Measurements from ENCODE around the gene PTCD2. TPM values are rescaled to one million over a fixed set of nuclear protein-coding genes. Genes with fewer than 3 reads are reported as not detected.

Gene PTCD2
- total RNA-seq, 4 donors from 2014 or later: 0.59 to 14.0 (median 5.5) TPM

DNA sequence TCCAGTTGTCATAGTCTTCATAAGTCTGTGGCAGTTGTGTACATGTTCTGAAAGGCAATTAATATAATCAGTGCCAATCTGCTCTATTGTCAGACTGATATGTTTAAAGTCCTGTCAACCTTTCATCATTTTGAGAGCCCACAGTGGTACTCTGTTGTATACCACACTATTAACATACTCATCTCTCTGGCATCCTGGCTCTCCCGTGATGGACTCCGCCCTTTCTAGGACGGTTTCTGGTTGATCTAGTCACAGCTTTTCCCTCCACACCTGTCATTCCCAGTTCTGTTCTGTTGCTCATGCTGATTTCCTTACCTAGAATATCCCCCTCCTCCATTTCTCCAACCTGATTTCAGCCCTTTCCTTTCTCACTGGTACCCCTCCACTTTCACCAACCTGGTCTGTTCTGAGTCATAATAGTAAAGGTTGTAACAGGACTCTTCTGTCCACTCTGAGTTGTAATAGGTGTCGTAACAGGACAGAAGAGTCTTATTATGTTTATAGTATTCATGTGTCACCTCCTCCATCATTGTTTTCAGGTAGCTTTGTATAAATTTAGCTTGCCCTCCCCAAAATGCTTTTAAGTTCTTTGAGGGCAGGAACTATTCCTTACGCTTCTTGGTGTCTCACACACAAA lies 4.1 kb downstream of the PTCD2 start:
- H3K27ac ChIP-seq: no peak overlapping the region
- no peaks in the 10 kb centered on the region for H3K4me1 ChIP-seq
- H3K27me3 ChIP-seq: no peaks in the 10 kb centered on the region
- H3K9me3 ChIP-seq: no peaks in the 10 kb centered on the region
- no peak for DNase-seq
- intact Hi-C loops (cut with DNase I; ENCODE audit: low total_unique reads): no loop called here
- H3K36me3 ChIP-seq: no peaks in the 10 kb centered on the region
- no peak overlapping the region for H3K4me3 ChIP-seq
- TF ChIP-seq, protein P1, sequence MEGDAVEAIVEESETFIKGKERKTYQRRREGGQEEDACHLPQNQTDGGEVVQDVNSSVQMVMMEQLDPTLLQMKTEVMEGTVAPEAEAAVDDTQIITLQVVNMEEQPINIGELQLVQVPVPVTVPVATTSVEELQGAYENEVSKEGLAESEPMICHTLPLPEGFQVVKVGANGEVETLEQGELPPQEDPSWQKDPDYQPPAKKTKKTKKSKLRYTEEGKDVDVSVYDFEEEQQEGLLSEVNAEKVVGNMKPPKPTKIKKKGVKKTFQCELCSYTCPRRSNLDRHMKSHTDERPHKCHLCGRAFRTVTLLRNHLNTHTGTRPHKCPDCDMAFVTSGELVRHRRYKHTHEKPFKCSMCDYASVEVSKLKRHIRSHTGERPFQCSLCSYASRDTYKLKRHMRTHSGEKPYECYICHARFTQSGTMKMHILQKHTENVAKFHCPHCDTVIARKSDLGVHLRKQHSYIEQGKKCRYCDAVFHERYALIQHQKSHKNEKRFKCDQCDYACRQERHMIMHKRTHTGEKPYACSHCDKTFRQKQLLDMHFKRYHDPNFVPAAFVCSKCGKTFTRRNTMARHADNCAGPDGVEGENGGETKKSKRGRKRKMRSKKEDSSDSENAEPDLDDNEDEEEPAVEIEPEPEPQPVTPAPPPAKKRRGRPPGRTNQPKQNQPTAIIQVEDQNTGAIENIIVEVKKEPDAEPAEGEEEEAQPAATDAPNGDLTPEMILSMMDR (IDR thresholded peaks at IDR 0.05): no peak
- no peak for TF ChIP-seq POLR2A (IDR thresholded peaks at IDR 0.05)

DNA sequence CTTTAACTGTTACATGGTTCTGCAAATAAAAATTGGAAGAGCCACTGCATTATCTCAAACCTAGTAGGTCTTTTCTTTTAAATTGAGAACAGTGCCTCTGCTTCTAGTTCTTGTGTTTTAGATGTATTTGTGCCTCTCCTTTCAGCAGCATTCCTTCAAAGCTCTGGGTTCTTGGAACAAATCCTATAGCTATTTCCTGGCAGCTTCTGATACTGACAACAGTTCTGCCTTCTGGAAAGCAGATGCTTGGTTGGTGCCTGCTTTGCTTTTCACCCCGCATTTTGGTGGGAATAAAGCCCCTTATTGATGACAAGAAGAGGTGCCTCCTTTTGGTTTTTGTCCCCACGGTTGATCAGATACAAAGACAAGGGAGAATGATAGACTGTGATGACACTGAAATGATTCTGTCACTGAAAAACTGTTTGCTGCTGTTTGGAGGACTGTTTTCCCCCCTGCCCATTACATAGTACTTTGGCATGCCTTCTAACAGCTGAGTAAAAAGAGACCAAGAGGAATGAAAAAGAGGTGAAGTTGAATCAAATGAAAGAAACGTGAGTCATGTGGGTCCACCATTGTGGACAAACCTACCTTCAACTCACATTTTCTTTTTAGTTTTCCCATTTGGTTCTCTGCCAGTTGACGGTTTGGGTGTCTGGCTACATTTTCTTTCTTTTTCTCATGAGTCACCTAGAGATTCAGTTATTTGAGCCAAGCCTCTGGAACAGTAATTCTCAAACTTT lies 5.6 kb downstream of the PTCD2 start:
- no peaks in the 10 kb centered on the region for H3K4me1 ChIP-seq
- no peak overlapping the region for H3K4me3 ChIP-seq
- H3K27me3 ChIP-seq: no peaks in the 10 kb centered on the region
- no peaks in the 10 kb centered on the region for H3K36me3 ChIP-seq
- no peaks in the 10 kb centered on the region for H3K9me3 ChIP-seq
- DNase-seq: no peak
- intact Hi-C loops (cut with DNase I; ENCODE audit: low total_unique reads): no loop called here
- TF ChIP-seq, protein P1 (IDR thresholded peaks at IDR 0.05): no peak
- TF ChIP-seq POLR2A (IDR thresholded peaks at IDR 0.05): no peak
- no peak overlapping the region for H3K27ac ChIP-seq

DNA sequence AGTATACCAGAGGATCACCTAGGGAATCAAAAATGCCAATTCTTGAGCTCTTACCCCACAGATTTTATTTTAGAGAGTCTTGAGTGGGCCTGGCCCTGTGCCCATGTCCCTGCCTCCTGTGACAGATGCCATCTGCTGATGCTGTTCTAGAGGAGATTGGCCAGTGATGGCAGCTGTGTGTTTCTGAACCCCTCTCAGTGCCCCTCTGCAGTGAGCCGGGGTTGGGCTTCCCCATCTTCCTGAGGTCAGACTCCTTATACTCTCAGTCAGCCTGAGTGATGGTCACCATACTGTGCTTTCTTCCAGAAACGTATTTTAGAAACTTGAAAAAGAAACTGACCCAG lies 6.1 kb downstream of the PTCD2 start:
- no peak overlapping the region for H3K27ac ChIP-seq
- DNase-seq: no peak

DNA sequence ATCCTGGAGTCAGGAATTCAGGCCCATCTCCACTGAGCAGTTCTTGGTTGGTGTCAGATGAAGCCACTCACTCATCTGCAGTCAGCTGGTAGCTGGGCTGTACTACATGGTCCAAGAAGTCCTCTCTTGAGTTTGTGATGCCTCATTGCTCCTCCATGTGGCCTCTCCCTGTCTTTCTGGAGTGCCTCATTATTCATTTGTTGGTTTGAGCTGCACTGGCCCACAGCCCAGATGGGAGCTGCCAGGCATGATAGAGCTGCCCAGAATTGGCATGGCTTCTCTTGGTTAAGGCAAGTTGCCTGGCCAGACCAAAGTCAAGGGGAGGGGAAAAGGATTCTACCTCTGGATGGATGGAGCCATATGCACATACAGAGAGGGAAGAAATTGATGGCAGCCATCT lies 8.0 kb downstream of the PTCD2 start:
- Histone ChIP-seq H3K36me3 (no peaks in the 10 kb centered on the region), H3K27ac (no peak overlapping the region), H3K9me3 (no peaks in the 10 kb centered on the region), H3K4me3 (no peak overlapping the region), H3K4me1 (no peaks in the 10 kb centered on the region), H3K27me3 (no peaks in the 10 kb centered on the region)
- TF ChIP-seq, protein P1 (IDR thresholded peaks at IDR 0.05): no peak
- no peak for TF ChIP-seq POLR2A (IDR thresholded peaks at IDR 0.05)
- intact Hi-C loops (cut with DNase I; ENCODE audit: low total_unique reads): no loop called here
- DNase-seq: peak in 1 of 2 donors; percentile 19

More for the DNA sequence above, 6.1 kb downstream of the PTCD2 start:
- TF ChIP-seq POLR2A (IDR thresholded peaks at IDR 0.05): no peak
- TF ChIP-seq, protein P1 (IDR thresholded peaks at IDR 0.05): no peak
- no peaks in the 10 kb centered on the region for H3K4me1 ChIP-seq
- no peaks in the 10 kb centered on the region for H3K36me3 ChIP-seq
- H3K9me3 ChIP-seq: no peaks in the 10 kb centered on the region
- intact Hi-C loops (cut with DNase I; ENCODE audit: low total_unique reads): no loop called here
- no peaks in the 10 kb centered on the region for H3K27me3 ChIP-seq
- no peak overlapping the region for H3K4me3 ChIP-seq

DNA sequence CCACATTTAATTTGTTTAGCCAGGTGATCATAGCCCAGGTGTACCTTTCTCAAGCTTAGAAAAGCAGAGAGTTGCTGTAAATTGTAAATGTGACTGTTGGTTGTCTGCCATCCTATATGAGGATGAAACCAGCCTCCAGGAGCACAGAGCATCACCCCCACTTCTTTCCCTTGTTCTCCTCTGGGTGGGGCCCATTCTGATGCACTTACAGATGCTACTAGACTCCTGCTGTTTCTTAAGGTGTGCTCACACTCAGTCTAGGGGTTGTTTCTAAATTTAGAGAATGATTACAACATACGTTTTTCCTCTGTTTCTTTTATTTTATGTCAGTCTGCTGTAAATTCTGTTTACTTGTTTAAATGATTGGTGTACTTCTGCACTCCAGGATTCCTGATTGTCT lies 10.5 kb downstream of the PTCD2 start:
- Histone ChIP-seq H3K36me3 (no peaks in the 10 kb centered on the region), H3K4me3 (no peak overlapping the region), H3K27me3 (no peaks in the 10 kb centered on the region), H3K27ac (no peak overlapping the region), H3K9me3 (no peaks in the 10 kb centered on the region), H3K4me1 (no peaks in the 10 kb centered on the region)
- TF ChIP-seq POLR2A (IDR thresholded peaks at IDR 0.05): no peak
- TF ChIP-seq, protein P1 (IDR thresholded peaks at IDR 0.05): no peak
- no peak for DNase-seq
- intact Hi-C loops (cut with DNase I; ENCODE audit: low total_unique reads): no loop called here
